Fibroblast of skin of back (primary cell): ENCODE data around the gene DCUN1D3.
"Not testable (repeated sequence)": the region's sequence is repeated elsewhere in the genome, so short reads cannot be mapped to it uniquely, and the experiment has no call there.

Experiments used
- DNase-seq: peaks from one replicate; pipeline ENCODE4 v3.0.0-alpha.2; 2013

DCUN1D3 gene

GRCh38 chr16:20887207-20887606, 13.0 kb downstream of the DCUN1D3 start:
- no peak for DNase-seq

- no peak for DNase-seq
Measured at GRCh38 chr16:20886320-20886719, 13.8 kb downstream of the DCUN1D3 start.

- DNase-seq, result no peak
Measured at GRCh38 chr16:20884240-20884556, 16.0 kb downstream of the DCUN1D3 start.

- DNase-seq, result no peak
Measured at GRCh38 chr16:20883554-20884239, 16.5 kb downstream of the DCUN1D3 start.

- DNase-seq, result no peak
Measured at GRCh38 chr16:20881503-20881878, 18.7 kb downstream of the DCUN1D3 start.

- DNase-seq, result no peak
Measured at GRCh38 chr16:20880867-20881502, 19.2 kb downstream of the DCUN1D3 start.

- peak; percentile 58 for DNase-seq
Measured at GRCh38 chr16:20879175-20880040, 20.8 kb downstream of the DCUN1D3 start.

GRCh38 chr16:20878682-20879147, 21.4 kb downstream of the DCUN1D3 start:
- DNase-seq, result no peak

GRCh38 chr16:20875355-20875650, 24.9 kb downstream of the DCUN1D3 start:
- DNase-seq, result no peak

GRCh38 chr16:20874088-20874581, 26.0 kb downstream of the DCUN1D3 start:
- peak; percentile 49 for DNase-seq

GRCh38 chr16:20873331-20873730, 26.8 kb downstream of the DCUN1D3 start:
- DNase-seq, result no peak

- DNase-seq, result no peak
Measured at GRCh38 chr16:20871941-20872815, 28.0 kb downstream of the DCUN1D3 start.

GRCh38 chr16:20871258-20871657, 28.9 kb downstream of the DCUN1D3 start:
- no peak for DNase-seq

GRCh38 chr16:20870122-20870820, 29.9 kb downstream of the DCUN1D3 start:
- DNase-seq, result no peak

- DNase-seq, result peak; percentile 42
Measured at GRCh38 chr16:20868890-20869289, 31.3 kb downstream of the DCUN1D3 start.

- DNase-seq, result no peak
Measured at GRCh38 chr16:20867585-20867984, 32.6 kb downstream of the DCUN1D3 start.

GRCh38 chr16:20866801-20867200, 33.4 kb downstream of the DCUN1D3 start:
- no peak for DNase-seq

- peak; percentile 88 for DNase-seq
Measured at GRCh38 chr16:20866145-20866772, 33.9 kb downstream of the DCUN1D3 start.

- peak; percentile 74 for DNase-seq
Measured at GRCh38 chr16:20865420-20866131, 34.6 kb downstream of the DCUN1D3 start.

GRCh38 chr16:20864376-20864775, 35.8 kb downstream of the DCUN1D3 start:
- DNase-seq, result not testable (repeated sequence)
